Left ventricle myocardium inferior (tissue), 1 donor: ENCODE results near the gene CSF1R. TPM values are rescaled to one million over a fixed set of nuclear protein-coding genes. Genes with fewer than 3 reads are reported as not detected.

Experiments
- DNase-seq: peaks from one replicate; pipeline ENCODE4 v3.0.0-alpha.2; 2020
- H3K27ac ChIP-seq: fragments of 200-600 bp; replicated peaks from 2 replicates; pipeline ENCODE4 v1.8.0; 2021
- H3K27me3 ChIP-seq: fragments of 200-600 bp; 2 replicates; pipeline ENCODE4 v1.8.0; 2021; ENCODE audit warnings: low read depth
- H3K36me3 ChIP-seq: fragments of 200-600 bp; 2 replicates; pipeline ENCODE4 v1.8.0; 2021
- H3K4me1 ChIP-seq: fragments of 200-600 bp; 2 replicates; pipeline ENCODE4 v1.8.0; 2021
- H3K4me3 ChIP-seq: fragments of 200-600 bp; 2 replicates; pipeline ENCODE4 v1.8.0; 2021; ENCODE audit warnings: mild to moderate bottlenecking, moderate library complexity
- H3K9me3 ChIP-seq: fragments of 200-600 bp; replicated peaks from 2 replicates; pipeline ENCODE4 v1.8.0; 2021
- CTCF ChIP-seq: fragments of 200-600 bp; IDR thresholded peaks from 2 replicates; pipeline ENCODE4 v1.8.0; 2021; ENCODE audit warnings: antibody characterized with exemption, mild to moderate bottlenecking, borderline replicate concordance
- intact Hi-C: fragments of 100-400 bp; cut with micrococcal nuclease; formaldehyde crosslinking; loops from one replicate; pipeline ENCODE4 v1.11.0; 2022
- total RNA-seq: library from RNA; stranded (reverse); fragmentation: NEBNext Ultra II Directional; extraction: Animal tissue kit (Norgen Biotek cat#: 25700); gene quantifications from one replicate; pipeline ENCODE4 v1.2.1, GENCODE V29; 2021
- donor health status: DM: no; HTN: yes; CAD: no; lungs with severe emphysema.

CSF1R gene
- total RNA-seq, 1 donor from 2014 or later: 15.5 TPM

- no peak for TF ChIP-seq CTCF
- Histone ChIP-seq H3K9me3 (no peaks in the 10 kb centered on the region), H3K27me3 (no peaks in the 10 kb centered on the region), H3K27ac (no peak overlapping the region), H3K4me1 (no peaks in the 10 kb centered on the region), H3K4me3 (no peak overlapping the region), H3K36me3 (no peaks in the 10 kb centered on the region)
- no peak for DNase-seq
- intact Hi-C loops: no loop called here
These were observed 8.2 kb downstream of the CSF1R start for GRCh38 chr5:150077996-150078801.

GRCh38 chr5:150077060-150077459 lies 9.3 kb downstream of the CSF1R start:
- H3K36me3 ChIP-seq: no peaks in the 10 kb centered on the region
- H3K27ac ChIP-seq: no peak overlapping the region
- no peak for TF ChIP-seq CTCF
- intact Hi-C loops: no loop called here
- H3K9me3 ChIP-seq: no peaks in the 10 kb centered on the region
- DNase-seq: no peak
- no peak overlapping the region for H3K4me3 ChIP-seq
- H3K27me3 ChIP-seq: no peaks in the 10 kb centered on the region
- no peaks in the 10 kb centered on the region for H3K4me1 ChIP-seq

GRCh38 chr5:150075806-150076205 lies 10.5 kb downstream of the CSF1R start:
- Histone ChIP-seq H3K36me3 (no peaks in the 10 kb centered on the region), H3K27ac (no peak overlapping the region), H3K4me3 (no peak overlapping the region), H3K4me1 (no peaks in the 10 kb centered on the region), H3K27me3 (no peaks in the 10 kb centered on the region), H3K9me3 (no peaks in the 10 kb centered on the region)
- intact Hi-C loops: no loop called here
- no peak for TF ChIP-seq CTCF
- DNase-seq: no peak

- H3K27me3 ChIP-seq: no peaks in the 10 kb centered on the region
- DNase-seq: no peak
- H3K4me1 ChIP-seq: no peaks in the 10 kb centered on the region
- no peak overlapping the region for H3K4me3 ChIP-seq
- H3K36me3 ChIP-seq: no peaks in the 10 kb centered on the region
- intact Hi-C loops: no loop called here
- H3K9me3 ChIP-seq: no peaks in the 10 kb centered on the region
- H3K27ac ChIP-seq: no peak overlapping the region
- no peak for TF ChIP-seq CTCF
These were observed 11.1 kb downstream of the CSF1R start for GRCh38 chr5:150075233-150075632.

GRCh38 chr5:150073677-150074076 lies 12.7 kb downstream of the CSF1R start:
- Histone ChIP-seq H3K36me3 (no peaks in the 10 kb centered on the region), H3K27ac (no peak overlapping the region), H3K4me3 (no peak overlapping the region), H3K9me3 (no peaks in the 10 kb centered on the region), H3K27me3 (no peaks in the 10 kb centered on the region), H3K4me1 (no peaks in the 10 kb centered on the region)
- no peak for TF ChIP-seq CTCF
- no peak for DNase-seq
- intact Hi-C loops: no loop called here
